Fibroblast of skin of left biceps (primary cell): ENCODE measurements around the gene MCEE.

Experiments
- DNase-seq, 2 experiments: peaks; one replicate each; pipeline ENCODE4 v3.0.0-alpha.2; 2013; ENCODE audit warnings: low read depth in 2 of 2

The MCEE gene

DNA sequence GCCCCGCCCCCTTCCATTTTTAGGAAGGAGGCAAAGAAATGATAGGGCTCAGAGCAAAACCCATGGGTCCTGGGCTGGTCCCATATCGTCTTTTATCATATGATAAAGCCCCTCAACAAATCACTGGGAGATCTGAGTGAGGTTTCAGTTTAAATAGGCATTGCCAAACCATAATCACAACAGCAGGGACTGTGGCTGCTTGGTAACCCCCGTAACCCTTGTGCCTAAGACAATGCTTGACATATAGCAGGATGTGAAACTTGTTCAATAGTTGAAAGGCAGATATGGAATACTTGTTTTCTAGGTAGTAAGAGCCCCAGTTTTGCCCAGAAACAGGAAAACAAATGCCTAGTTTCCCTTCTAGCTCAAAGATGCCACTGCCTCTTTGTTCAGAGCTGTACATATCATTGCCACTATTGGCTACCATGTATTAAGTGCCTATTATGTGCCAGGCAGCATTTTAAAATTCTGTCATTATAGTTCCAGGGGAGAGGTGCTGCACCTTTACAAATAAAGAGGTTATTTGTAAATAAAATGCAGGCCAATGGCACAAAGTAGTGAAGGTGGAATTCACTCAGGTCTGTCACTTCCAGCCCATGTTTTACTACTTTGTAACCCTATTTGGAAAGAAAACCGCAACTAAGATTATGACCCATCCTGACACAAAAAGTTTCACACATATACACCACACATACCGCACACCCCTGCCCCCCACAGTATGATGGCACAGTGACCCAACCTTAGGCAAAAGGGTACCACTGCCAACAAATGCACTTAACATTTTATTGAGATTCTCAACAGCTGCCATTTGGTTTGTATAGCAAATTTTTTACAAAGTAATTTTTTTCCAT, 47.4 kb downstream of the MCEE start:
- DNase-seq: no peak

- no peak for DNase-seq
Observed at GRCh38 chr2:71078624-71079023, 51.4 kb downstream of the MCEE start.

- no peak for DNase-seq
Observed at GRCh38 chr2:71074893-71075395, 55.1 kb downstream of the MCEE start.

DNA sequence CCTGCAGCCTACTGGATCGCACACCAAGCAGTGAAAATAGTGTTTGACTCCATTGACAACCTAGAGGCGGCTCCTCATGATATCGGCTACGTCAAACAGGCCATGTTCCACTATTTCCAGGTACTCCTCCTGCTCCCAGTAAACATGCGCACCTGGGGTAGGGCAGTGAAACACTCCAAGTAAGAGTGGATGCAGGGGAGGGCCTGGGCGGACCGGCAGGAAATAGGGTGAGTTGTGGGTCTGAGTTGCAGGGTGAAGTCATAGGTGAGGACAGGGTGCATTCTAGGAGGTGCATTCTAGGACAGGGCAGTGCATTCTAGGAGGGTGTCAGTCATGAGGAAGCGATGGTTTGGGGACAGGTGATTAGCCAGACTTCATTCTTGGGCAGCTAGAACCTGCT, 56.6 kb downstream of the MCEE start:
- DNase-seq: no peak

DNA sequence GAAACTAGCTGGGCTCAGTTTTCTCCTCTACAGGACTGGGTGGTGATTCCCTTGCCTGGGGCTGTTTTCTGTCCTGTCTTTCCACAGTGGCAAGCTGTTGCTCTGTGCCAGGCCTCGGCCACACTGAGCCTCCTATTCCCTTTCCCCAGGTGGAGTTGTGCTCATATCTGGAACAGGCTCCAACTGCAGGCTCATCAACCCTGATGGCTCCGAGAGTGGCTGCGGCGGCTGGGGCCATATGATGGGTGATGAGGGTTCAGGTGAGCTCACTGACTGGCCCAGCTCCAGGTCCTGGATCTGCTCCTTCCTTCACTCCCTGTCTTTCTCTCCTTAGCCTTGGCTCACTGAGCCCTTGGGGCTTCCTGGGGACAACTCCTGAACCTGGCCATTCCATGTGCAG, 57.5 kb downstream of the MCEE start:
- DNase-seq: no peak

DNA sequence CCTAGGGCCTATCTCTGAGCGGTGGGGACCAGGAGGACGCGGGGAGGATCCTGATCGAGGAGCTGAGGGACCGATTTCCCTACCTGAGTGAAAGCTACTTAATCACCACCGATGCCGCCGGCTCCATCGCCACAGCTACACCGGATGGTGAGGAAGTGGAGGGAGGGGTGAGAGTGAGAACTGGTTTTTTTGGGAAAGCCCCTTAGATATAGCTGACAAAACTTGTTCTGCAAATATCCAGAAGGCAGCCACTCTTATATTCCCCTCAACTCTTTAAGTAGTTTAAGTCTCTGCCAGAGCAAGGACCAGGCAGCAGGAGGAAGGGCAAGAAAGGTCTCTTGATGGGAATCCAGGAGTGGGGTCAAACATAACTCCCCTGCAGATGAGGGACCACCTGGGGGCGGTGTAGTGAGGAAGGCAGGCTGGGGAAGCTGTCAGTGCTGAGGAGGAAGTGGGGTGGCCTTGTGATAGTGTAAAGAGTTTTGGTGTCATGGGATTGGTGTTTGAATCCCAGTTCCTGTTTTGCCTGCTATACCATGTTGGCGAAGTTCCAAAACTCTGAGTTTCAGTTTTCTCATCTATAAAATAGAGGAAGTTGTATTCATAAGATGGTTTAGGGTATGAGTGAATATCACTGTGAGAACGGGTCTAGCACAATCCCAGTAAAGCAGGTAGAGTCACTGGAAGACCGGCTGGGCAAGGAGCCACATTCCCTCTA, 58.2 kb downstream of the MCEE start:
- no peak for DNase-seq

DNA sequence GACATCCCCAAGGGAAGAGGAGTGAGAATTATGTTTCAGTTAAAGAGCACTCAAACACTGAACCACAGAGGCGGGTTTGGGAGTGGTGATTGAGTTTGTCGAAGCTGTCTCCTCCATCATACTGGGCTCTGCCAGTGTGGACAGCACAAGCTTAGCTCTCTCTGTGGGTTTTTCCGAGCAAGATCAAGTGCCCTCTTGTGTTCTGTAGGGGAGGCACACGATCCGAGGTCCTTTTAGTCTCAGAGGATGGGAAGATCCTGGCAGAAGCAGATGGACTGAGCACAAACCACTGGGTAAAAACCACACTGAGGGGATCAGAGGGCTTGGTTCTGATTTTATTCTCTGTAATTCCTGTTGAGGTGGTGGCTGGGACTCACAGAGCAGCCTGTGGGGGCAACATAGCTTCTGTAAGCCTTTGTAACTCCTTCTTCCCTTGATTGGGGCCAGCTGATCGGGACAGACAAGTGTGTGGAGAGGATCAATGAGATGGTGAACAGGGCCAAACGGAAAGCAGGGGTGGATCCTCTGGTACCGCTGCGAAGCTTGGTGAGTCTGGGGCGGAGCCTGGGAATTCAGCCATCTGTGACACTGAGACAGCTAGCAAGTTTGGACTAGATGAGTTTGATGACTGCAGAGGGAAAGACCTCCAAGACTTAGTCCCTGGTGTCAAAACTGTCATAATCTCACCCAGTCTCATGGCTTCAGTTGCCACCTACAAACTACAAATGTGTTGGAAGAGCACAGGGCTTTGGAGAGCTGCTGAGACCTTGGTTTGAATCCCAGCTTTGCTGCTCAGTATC, 59.5 kb downstream of the MCEE start:
- no peak for DNase-seq

GRCh38 chr2:71069376-71069775, 60.7 kb downstream of the MCEE start:
- DNase-seq: no peak

DNA sequence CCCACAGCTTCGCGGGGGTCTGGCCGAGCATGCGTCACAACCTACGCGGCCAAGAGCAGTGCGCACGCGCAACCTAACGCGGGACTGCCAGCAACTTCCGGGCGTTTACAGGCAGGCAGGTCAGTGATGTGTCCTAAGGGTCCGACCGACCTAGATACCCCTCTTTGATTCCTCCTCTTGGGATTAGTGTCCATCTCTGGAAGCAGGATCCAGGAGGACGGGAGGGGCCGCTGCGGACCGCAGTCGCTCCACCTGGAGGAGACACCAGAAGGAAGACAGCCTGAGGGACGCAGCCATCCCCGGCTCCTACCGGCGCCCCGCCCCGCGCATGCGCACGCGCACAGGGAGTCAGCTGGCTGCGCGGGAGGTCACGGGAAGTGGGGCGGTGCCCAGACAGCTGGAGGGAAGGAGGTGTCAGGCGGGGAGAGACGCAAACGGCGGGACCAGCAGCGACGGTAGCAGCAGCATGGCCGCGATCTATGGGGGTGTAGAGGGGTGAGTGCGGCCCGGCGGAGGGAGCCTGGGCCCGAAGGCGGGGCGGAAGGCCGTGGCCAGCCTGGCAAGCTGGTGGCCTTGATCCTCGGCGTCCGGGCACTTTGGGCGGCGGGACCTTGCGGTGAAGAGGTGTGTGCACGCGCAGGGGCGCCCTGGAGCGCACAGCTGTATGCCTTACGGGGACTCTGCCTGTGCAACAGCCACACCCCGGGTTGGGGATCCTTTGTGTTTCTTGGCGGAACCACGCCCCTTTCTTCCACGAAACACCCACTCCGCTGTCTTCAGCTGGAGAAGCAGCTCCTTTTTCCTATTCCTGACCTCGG, 61.6 kb downstream of the MCEE start, which contains the start of gene NAGK:
Gene NAGK (plus strand): TSS at position 431 of the 818 bp plus-strand sequence. CDS start 36 bp downstream, at position 467.
- peak; percentile 85 to 87 for DNase-seq

- no peak for DNase-seq
Observed at GRCh38 chr2:71067567-71068217, 62.3 kb downstream of the MCEE start.

- DNase-seq: no peak
Observed at GRCh38 chr2:71066856-71067255, 63.2 kb downstream of the MCEE start.

DNA sequence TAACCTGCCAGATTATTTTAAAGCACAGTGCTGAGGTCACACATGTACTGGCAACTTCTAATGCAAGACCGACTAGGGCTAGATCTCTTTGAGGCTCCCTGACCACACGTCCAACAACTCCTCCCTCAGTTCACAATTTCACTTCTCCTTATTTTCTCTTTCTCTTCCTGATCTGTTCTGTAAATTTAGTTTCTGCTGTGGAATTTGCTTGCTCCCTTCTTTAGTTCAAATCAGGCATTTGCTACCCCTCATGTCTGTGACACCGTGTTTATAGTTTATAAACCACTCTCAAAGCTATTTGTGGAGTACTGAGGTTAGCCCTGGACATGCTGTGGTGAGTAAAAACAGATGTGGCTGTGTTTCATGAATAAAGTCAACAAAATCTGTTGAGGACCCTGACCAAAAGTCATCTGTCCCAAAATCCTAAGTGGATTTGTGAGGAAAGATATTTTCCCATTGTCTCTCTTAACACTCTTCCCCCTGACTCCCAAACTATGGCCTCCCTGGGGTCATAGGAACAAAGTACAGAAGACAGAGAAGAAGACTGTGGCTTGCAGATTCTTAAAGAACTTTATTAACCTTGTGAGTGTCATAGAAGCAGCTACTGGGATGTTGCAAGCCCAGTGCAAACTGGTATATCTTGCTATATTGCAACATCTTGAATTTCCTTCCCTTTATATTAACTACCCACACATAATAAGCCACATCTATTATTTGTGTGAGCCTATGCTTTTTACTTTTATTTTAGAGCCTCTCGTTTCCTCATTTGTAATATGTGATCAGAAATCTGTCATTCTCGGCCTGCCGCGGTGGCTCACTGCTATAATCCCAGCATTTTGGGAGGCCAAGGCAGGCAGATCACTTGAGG, 65.0 kb downstream of the MCEE start:
- DNase-seq: no peak

DNA sequence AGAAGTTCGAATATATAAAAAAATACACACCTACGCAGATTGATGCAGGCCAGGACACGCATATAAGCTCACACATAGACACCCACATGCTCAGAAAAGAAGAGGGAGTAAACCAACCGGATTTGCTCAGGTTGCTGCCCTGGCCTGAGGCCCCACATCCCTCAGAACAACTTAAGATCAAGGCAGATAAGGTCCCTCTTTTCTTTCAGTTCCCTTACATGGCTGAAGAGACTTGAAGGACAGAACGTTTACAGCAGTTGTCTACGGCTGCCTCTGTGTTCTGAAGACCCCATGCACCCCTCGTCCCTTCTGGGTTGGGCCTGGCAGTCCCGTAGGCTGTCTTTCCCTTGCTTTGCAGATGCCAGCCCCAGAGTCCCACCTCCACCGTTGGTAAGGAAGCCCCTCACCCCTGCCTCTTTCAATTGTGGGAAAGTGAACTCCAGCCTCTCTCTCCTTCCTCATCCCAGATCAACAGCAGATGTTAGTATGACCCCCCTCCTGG, 65.9 kb downstream of the MCEE start:
- no peak for DNase-seq

- DNase-seq: no peak
Observed at GRCh38 chr2:71063216-71063615, 66.8 kb downstream of the MCEE start.

DNA sequence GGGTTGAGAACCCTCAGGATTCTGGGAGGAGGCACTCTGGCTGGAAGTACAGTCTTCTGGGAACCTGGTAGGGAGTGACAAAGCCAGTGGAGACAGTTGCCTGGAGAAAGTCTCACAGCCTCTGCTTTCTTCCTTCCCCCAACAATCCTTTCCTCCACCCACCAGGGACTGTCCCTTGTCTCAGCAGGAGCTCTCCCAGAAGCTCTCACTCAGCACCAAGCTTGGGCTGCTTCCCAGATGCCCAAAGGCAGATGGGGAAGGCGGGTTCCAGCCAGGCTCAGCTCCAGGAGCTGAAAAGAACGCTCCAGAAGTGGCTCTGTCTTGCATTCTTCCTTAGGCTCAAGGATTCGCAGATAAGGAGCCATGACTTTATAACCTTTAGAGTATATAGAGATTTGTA, 69.2 kb downstream of the MCEE start:
- DNase-seq: no peak

- no peak for DNase-seq
Observed at GRCh38 chr2:71060211-71060610, 69.8 kb downstream of the MCEE start.
